A673 (cell line): ENCODE results near the gene ALG9. TPM values are rescaled to one million over a fixed set of nuclear protein-coding genes. Genes with fewer than 3 reads are reported as not detected.
"Not testable (repeated sequence)": the region's sequence is repeated elsewhere in the genome, so short reads cannot be mapped to it uniquely, and the experiment has no call there.

Experiments used
- BruUV-seq: library from RNA; stranded (reverse); fragments of 400-500 nt; replicated peaks from 2 replicates; lab custom pipeline; 2021; lab: Mats Ljungman, UMichigan
- CTCF ChIA-PET: fragments of 300-600 bp; sonication (Branson Sonifier 250); formaldehyde crosslinking; loops from one replicate; lab custom pipeline; 2022; ENCODE audit warnings: antibody characterized with exemption; lab: Charles Lee
- POLR2A ChIA-PET: fragments of 300-600 bp; sonication (Branson Sonifier 250); formaldehyde crosslinking; loops from one replicate; lab custom pipeline; 2022; ENCODE audit warnings: antibody characterized with exemption; ENCODE audit not compliant: low non-redundant PET; lab: Charles Lee
- DNase-seq: peaks from one replicate; pipeline ENCODE4 v3.0.0-alpha.2; 2015; ENCODE audit warnings: low spot score
- H3K27ac ChIP-seq: fragments of 200-600 bp; sonication (generic); 2 replicates; pipeline ENCODE4 v1.5.1; 2016; ENCODE audit warnings: mixed run types, low read depth, mild to moderate bottlenecking, mixed read lengths, antibody characterized with exemption, low read length; ENCODE audit not compliant: poor library complexity, severe bottlenecking
- H3K27me3 ChIP-seq: fragments of 200-600 bp; sonication (generic); replicated peaks from 2 replicates; pipeline ENCODE4 v1.6.1; 2017; ENCODE audit warnings: mixed run types, low read depth, mild to moderate bottlenecking, mixed read lengths, antibody characterized with exemption, low read length; ENCODE audit not compliant: insufficient read depth, poor library complexity
- H3K36me3 ChIP-seq: fragments of 200-600 bp; sonication (generic); 2 replicates; pipeline ENCODE4 v1.6.1; 2016; ENCODE audit warnings: mixed run types, mild to moderate bottlenecking, mixed read lengths, antibody characterized with exemption, low read length; ENCODE audit not compliant: insufficient read depth, poor library complexity, severe bottlenecking
- H3K4me1 ChIP-seq: fragments of 200-600 bp; sonication (generic); 2 replicates; pipeline ENCODE4 v1.6.1; 2017; ENCODE audit warnings: mixed run types, mild to moderate bottlenecking, mixed read lengths, antibody characterized with exemption, low read length; ENCODE audit not compliant: insufficient read depth, poor library complexity, severe bottlenecking
- H3K4me3 ChIP-seq: fragments of 200-600 bp; sonication (generic); 2 replicates; pipeline ENCODE4 v1.5.1; 2016; ENCODE audit warnings: low read depth, mixed run types, mild to moderate bottlenecking, mixed read lengths, low read length; ENCODE audit not compliant: poor library complexity, severe bottlenecking
- H3K9me3 ChIP-seq: fragments of 200-600 bp; sonication (generic); 2 replicates; pipeline ENCODE4 v1.6.1; 2016; ENCODE audit warnings: mixed run types, low read depth, mild to moderate bottlenecking, mixed read lengths, antibody characterized with exemption, low read length; ENCODE audit not compliant: poor library complexity, severe bottlenecking
- CTCF ChIP-seq: fragments of 300-800, 200-600 bp; sonication (generic); conservative IDR thresholded peaks from 2 replicates; pipeline ENCODE4 v1.5.1; 2017; ENCODE audit warnings: low read depth, mild to moderate bottlenecking, antibody characterized with exemption, low read length, moderate library complexity, mixed read lengths
- EZH2 ChIP-seq: fragments of 200-600 bp; sonication (generic); IDR thresholded peaks from 2 replicates; pipeline ENCODE4 v1.6.1; 2017; ENCODE audit warnings: borderline replicate concordance, low read depth, mild to moderate bottlenecking, mixed read lengths, antibody characterized with exemption, low read length; ENCODE audit not compliant: poor library complexity, severe bottlenecking
- intact Hi-C: fragments of 100-400 bp; cut with micrococcal nuclease; formaldehyde crosslinking; loops from one replicate; pipeline ENCODE4 v1.10.0; 2022; ENCODE audit not compliant: unreplicated experiment
- total RNA-seq: library from RNA; stranded (reverse); gene quantifications from 2 replicates; pipeline ENCODE4 v1.2.3, GENCODE V29; 2021

ALG9 gene
- total RNA-seq, 1 experiment from 2014 or later: 61.0 TPM

- Histone ChIP-seq H3K4me1 (peaks cover 2% of the 10 kb centered on the region), H3K36me3 (peaks cover 12% of the 10 kb centered on the region), H3K27me3 (no peaks in the 10 kb centered on the region), H3K4me3 (no peak overlapping the region), H3K27ac (no peak overlapping the region), H3K9me3 (no peaks in the 10 kb centered on the region)
- POLR2A ChIA-PET: no interaction called here
- TF ChIP-seq CTCF (no peak), EZH2 (no peak)
- DNase-seq: no peak
- intact Hi-C loops: no loop called here
- BruUV-seq: no TSS peak
- CTCF ChIA-PET: no interaction called here
These were observed 83.3 kb downstream of the ALG9 start for GRCh38 chr11:111788051-111788450.

- H3K9me3 ChIP-seq: no peaks in the 10 kb centered on the region
- CTCF ChIA-PET: no interaction called here
- no peaks in the 10 kb centered on the region for H3K27me3 ChIP-seq
- intact Hi-C loops: no loop called here
- BruUV-seq: no TSS peak
- peaks cover 12% of the 10 kb centered on the region for H3K36me3 ChIP-seq
- peaks cover 9% of the 10 kb centered on the region for H3K4me1 ChIP-seq
- H3K4me3 ChIP-seq: no peak overlapping the region
- POLR2A ChIA-PET: no interaction called here
- no peak for DNase-seq
- TF ChIP-seq EZH2 (no peak), CTCF (no peak)
- H3K27ac ChIP-seq: no peak overlapping the region
These were observed 85.4 kb downstream of the ALG9 start for GRCh38 chr11:111785886-111786412.

- intact Hi-C loops: no loop called here
- ChIA-PET CTCF (no interaction called here), POLR2A (no interaction called here)
- DNase-seq: no peak
- Histone ChIP-seq H3K9me3 (no peaks in the 10 kb centered on the region), H3K4me3 (no peak overlapping the region), H3K27me3 (no peaks in the 10 kb centered on the region), H3K27ac (no peak overlapping the region), H3K4me1 (peaks cover 9% of the 10 kb centered on the region), H3K36me3 (peaks cover 12% of the 10 kb centered on the region)
- TF ChIP-seq CTCF: no peak
- TF ChIP-seq EZH2: no peak
- BruUV-seq: no TSS peak
These were observed 86.3 kb downstream of the ALG9 start for GRCh38 chr11:111785076-111785475.

- H3K4me1 ChIP-seq, H3K4me3 ChIP-seq, BruUV-seq, H3K27me3 ChIP-seq, DNase-seq, H3K27ac ChIP-seq, CTCF ChIA-PET, H3K9me3 ChIP-seq, POLR2A ChIA-PET, intact Hi-C loops: not testable (repeated sequence)
- H3K36me3 ChIP-seq: peaks cover 12% of the 10 kb centered on the region
These were observed 87.1 kb downstream of the ALG9 start for GRCh38 chr11:111784311-111784710.
